Measurements from ENCODE around the gene ATAD3A.

DNA sequence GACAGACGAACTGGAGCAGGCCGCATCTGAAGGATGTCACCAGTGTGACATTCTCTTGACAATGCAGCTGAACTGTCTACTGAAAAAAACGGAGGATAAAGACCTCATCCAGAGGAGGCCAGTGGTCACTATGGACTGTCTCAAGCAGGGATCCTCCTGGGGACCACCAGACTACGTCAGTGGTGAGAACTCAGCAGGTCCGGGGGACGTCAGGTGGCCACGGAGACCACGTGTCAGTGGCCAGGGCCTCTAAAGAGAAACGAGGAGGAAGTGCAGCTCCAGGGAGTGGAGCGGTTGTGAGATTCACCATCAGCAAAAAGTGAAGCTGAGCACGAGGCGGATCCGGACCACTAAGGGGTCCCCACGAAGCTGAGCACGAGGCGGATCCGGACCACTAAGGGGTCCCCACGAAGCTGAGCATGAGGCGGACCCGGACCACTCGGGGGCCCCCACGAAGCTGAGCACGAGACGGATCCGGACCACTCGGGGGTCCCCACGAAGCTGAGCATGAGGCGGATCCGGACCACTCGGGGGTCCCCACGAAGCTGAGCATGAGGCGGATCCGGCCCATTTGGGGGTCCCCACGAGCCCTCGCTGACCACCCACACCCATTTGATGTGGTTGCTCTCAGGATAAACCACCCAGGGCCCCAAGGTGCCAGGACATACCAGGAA is 42.0 kb downstream of the ATAD3A start:
- TF ChIP-seq, protein P1, sequence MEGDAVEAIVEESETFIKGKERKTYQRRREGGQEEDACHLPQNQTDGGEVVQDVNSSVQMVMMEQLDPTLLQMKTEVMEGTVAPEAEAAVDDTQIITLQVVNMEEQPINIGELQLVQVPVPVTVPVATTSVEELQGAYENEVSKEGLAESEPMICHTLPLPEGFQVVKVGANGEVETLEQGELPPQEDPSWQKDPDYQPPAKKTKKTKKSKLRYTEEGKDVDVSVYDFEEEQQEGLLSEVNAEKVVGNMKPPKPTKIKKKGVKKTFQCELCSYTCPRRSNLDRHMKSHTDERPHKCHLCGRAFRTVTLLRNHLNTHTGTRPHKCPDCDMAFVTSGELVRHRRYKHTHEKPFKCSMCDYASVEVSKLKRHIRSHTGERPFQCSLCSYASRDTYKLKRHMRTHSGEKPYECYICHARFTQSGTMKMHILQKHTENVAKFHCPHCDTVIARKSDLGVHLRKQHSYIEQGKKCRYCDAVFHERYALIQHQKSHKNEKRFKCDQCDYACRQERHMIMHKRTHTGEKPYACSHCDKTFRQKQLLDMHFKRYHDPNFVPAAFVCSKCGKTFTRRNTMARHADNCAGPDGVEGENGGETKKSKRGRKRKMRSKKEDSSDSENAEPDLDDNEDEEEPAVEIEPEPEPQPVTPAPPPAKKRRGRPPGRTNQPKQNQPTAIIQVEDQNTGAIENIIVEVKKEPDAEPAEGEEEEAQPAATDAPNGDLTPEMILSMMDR (IDR thresholded peaks at IDR 0.05), result no peak
- no peak for TF ChIP-seq EP300 (IDR thresholded peaks at IDR 0.05)

All from ovary (tissue), 3 donors.